Measurements from ENCODE around the gene ABLIM1.
A peak's percentile ranks its signal among the peaks of the same experiment; 100 is the strongest.

Gene ABLIM1

GRCh38 chr10:114635797-114636550 lies 22.1 kb downstream of the ABLIM1 start:
- H3K27ac ChIP-seq = no peak overlapping the region
- TF ChIP-seq CTCF (conservative IDR thresholded peaks at IDR 0.05) = peak; percentile 57
- no peak for TF ChIP-seq ZFX (IDR thresholded peaks at IDR 0.05)

GRCh38 chr10:114635101-114635500 lies 23.0 kb downstream of the ABLIM1 start:
- no peak overlapping the region for H3K27ac ChIP-seq

GRCh38 chr10:114634609-114634979 lies 23.5 kb downstream of the ABLIM1 start:
- no peak overlapping the region for H3K27ac ChIP-seq

More at GRCh38 chr10:114635101-114635500, 23.0 kb downstream of the ABLIM1 start:
- TF ChIP-seq ZFX (IDR thresholded peaks at IDR 0.05) (no peak), CTCF (conservative IDR thresholded peaks at IDR 0.05) (no peak)

GRCh38 chr10:114632869-114633715 lies 25.0 kb downstream of the ABLIM1 start:
- H3K27ac ChIP-seq = no peak overlapping the region
- TF ChIP-seq CTCF (conservative IDR thresholded peaks at IDR 0.05) (no peak), ZFX (IDR thresholded peaks at IDR 0.05) (no peak)

More at GRCh38 chr10:114634609-114634979, 23.5 kb downstream of the ABLIM1 start:
- no peak for TF ChIP-seq CTCF (conservative IDR thresholded peaks at IDR 0.05)
- TF ChIP-seq ZFX (IDR thresholded peaks at IDR 0.05) = no peak

- no peak for TF ChIP-seq ZFX (IDR thresholded peaks at IDR 0.05)
Measured at GRCh38 chr10:114631666-114632417, 26.2 kb downstream of the ABLIM1 start.

GRCh38 chr10:114631090-114631665 lies 26.9 kb downstream of the ABLIM1 start:
- TF ChIP-seq ZFX (IDR thresholded peaks at IDR 0.05) (no peak), CTCF (conservative IDR thresholded peaks at IDR 0.05) (no peak)
- no peak overlapping the region for H3K27ac ChIP-seq

More at GRCh38 chr10:114631666-114632417, 26.2 kb downstream of the ABLIM1 start:
- no peak overlapping the region for H3K27ac ChIP-seq

Measured in C4-2B (cell line).